HG02885 (cell line): ENCODE measurements around the gene LRRC1.

Experiments
- ATAC-seq: cut with Tn5 transposase; IDR thresholded peaks from one replicate; pipeline ENCODE4 v1.9.1; 2021; ENCODE audit warnings: mild to moderate bottlenecking; ENCODE audit not compliant: unreplicated experiment, poor library complexity

LRRC1 gene

GRCh38 chr6:53945765-53946407 is 151.1 kb downstream of the LRRC1 start:
- no peak for ATAC-seq

DNA sequence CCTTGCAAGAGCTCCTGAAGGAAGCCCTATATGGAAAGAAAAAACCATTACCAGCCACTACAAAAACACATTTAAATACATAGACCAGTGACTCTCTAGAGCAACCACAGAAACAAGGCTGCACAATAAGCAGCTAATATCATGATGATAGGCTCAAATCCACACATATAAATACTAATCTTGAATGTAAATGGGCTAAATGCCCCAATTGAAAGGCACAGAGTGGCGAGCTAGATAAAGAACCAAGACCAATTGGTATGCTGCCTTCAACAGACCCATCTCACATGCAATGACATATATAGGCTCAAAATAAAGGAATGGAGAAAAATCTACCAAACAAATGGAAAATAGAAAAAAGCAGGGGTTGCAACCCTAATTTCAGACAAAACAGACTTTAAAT is 153.0 kb downstream of the LRRC1 start:
- no peak for ATAC-seq

DNA sequence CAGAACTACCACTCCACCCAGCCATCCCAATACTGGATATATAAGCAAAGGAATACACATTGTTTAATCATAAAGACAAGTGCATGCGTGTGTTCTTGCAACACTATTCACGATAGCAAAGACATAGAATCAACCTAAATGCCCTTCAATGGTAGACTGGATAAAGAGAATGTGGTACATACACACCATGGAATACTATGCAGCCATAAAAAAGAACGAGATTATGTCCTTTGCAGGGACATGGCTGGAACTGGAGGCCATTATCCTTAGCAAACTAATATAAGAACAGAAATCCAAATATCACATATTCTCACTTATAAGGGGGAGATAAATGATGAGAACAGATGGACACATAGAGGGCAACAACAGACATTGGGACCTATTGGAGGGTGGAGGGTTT is 156.6 kb downstream of the LRRC1 start:
- no peak for ATAC-seq

GRCh38 chr6:53956068-53956711 is 161.4 kb downstream of the LRRC1 start:
- ATAC-seq: peak; percentile 72

DNA sequence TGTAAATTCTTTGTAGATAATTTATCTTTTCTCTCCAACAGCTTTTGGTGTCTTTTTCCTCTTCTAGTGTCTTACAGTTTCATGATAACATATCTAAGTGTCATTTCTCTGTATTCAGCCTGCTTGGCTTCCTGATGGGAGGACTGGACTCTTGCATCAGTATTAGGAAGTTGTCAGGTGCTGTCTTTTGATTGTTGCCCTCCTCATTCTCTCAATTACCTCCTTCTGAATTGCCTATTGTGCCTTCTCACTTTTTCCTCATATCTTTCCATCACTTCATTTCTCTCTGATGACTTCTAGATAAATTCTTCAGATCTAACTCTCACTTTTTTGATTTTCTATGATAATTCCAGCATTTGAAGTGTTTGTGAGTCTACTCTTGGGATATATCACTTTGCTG is 162.0 kb downstream of the LRRC1 start:
- ATAC-seq: no peak

- no peak for ATAC-seq
Measured at GRCh38 chr6:53959717-53960116, 164.9 kb downstream of the LRRC1 start.

DNA sequence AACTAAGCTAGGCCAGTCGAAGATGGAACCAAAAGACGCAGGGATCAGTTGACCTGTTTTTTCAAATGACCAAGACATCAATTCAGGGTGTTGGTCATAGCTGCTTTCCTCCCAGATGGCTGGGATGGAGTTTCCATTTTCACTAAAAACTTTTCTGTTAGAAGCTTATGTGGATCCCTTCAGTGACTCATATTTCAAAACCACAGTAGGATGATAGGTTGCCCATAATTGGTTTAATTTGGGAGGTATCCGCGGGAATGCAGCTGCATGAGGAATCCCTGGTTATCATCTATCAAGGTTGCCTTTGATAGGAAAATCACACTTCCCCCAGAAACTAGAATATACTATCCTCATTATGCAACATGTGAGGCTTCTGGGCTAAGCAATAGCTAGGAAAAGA is 165.5 kb downstream of the LRRC1 start:
- no peak for ATAC-seq

DNA sequence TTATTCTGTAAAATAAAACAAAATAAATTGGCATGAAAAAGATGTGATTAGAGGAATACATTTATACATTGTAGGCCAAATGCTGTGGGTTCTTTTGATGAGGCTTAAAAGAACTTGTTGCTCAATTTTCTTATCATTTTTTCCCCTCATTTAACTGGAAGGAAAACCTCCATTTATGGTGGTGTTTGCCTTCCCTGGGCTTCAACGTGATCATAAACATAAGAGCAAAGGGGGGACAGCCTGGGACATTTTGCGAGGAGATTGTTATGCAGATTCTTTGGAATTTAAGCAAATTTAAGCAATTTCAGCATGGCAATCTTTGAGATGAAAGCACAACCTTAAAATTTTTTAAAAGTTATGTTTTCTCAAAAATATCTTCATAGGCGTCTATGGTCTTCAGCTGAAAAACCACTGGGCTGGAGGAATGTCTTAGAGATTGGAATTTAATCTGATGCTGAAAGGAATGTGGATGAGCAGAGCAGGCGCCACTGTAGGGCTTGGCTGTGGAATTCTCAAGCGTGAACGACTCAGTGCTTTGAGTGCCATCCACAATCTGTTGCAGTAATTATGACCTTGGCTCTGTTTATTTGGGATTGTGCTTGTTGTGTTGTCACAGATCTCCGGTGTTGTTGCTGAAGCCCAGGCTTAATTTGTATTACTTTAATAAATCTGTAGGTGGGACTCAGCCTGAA is 167.0 kb downstream of the LRRC1 start:
- no peak for ATAC-seq

DNA sequence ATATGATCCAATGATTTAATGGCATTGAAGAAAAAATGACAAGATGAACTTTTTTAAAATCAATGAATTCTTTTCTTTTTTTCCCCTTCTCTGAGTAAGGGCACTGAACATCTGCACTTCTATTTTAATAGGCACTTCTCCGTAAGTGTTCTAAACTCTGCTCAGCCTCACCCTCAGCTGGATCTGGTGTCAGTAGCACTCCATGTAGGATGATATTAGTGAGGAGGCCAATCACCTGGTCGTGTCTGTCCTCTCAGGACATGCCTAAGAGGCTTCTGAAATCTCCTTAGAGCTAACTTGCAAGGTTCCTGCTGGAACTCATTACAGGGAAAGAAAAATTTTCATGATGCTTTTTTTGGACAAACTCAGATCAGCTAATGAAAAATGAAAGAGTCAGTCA is 167.8 kb downstream of the LRRC1 start:
- ATAC-seq: no peak

GRCh38 chr6:53967415-53967814 is 172.6 kb downstream of the LRRC1 start:
- ATAC-seq: no peak
